GM18909 (cell line): Measurements from ENCODE around the gene WNT2.
"Not testable (repeated sequence)": the region's sequence is repeated elsewhere in the genome, so short reads cannot be mapped to it uniquely, and the experiment has no call there.

Source experiments
- ATAC-seq: cut with Tn5 transposase; IDR thresholded peaks from one replicate; pipeline ENCODE4 v1.9.1; 2021; ENCODE audit warnings: mild to moderate bottlenecking; ENCODE audit not compliant: unreplicated experiment, poor library complexity

WNT2 gene

DNA sequence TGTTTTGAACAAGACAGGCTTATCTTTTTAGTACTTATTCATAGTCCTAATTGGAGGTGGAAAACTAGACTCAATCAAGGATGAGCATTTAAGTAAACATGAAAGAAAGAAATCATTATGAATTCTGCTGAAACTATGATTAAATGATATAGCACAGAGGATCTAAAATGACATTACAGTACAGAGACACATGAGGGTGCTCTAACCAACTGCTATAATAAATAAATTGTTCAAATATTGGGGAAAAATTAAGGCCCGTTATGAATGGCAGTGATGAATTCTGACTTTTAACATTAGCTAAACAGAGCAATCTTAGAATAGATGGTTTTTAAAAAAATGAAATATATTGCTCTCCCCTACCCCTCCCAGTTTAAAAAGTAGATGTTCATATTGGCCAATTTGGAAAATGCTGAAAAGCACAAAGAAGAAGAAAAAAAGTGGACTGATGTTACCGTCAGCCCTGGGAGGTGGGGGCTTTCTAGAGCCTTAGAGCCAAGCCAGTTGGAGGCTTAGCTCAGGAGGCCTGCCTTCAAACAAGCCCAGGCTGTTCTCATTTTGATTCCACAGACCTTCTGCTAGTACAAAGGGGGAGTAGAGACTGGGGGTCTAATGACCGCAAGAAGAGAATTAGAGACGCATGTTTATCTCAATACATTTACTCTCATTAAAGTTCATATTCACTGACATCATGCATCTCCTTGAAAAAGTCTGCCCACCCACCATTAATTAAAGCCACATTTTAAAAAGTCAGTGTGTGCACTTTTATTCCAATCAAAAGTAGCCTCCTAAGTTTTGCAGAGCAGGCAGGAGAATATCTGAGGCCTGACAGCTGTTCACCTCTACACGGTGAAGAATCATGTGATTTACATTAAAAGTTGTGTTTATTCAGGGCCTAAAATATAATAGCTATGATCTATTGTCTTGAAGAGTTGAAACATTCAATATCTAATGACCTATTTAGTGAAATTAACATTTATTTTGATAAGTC lies 10.0 kb downstream of the WNT2 start:
- no peak for ATAC-seq

DNA sequence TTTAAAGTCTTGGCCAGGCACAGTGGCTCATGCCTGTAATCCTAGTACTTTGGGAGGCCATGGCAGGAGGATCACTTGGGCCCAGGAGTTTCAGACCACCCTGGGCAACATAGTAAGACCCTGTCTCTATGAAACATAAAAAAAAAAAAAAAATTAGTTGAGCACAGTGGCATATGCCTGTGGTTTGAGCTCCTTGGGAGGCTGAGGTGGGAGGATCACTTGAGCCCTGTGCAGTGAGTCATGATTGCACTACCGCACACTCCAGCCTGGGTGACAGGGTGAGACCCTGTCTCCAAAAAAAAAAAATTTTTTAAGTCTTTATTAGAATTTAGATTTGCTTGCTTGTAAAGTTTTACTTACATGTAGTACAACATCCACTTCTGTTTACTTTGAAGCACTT lies 14.0 kb downstream of the WNT2 start:
- no peak for ATAC-seq

DNA sequence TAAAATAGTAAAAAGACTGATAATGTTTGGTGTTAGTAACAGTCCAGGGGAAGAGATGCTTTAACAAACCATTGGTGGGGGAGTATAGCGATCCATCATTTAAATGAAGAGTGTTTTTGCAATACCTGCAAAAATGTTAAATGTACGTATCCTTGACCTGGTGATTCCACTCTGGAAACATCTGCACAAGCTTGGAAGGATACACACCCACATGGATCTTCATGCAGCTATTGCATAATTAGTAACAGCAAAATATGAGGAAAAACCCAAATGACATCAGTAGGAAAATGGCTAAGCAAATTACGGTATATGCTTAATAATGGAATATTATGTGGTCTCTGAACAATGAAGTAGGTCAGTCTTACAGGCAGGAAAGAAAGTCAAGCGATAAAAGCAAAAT lies 20.5 kb downstream of the WNT2 start:
- ATAC-seq: no peak

DNA sequence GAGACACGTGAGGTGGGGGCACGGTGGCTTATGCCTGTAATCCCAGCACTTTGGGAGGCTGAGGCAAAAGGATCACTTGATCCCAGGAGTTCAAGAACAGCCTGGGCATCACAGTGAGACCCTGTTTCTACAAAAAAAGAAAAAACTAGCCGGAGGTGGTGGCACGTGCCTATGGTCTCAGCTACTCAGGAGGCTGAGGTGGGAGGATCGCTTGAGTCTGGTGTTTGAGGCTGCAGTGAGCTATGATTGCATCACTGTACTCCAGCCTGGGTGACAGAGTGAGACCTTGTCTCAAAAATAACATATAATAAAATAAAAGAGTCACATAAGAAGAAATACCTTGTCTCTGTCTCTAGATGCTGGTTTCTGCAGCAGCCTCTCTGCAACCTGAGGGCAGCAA lies 22.4 kb downstream of the WNT2 start:
- not testable (repeated sequence) for ATAC-seq

DNA sequence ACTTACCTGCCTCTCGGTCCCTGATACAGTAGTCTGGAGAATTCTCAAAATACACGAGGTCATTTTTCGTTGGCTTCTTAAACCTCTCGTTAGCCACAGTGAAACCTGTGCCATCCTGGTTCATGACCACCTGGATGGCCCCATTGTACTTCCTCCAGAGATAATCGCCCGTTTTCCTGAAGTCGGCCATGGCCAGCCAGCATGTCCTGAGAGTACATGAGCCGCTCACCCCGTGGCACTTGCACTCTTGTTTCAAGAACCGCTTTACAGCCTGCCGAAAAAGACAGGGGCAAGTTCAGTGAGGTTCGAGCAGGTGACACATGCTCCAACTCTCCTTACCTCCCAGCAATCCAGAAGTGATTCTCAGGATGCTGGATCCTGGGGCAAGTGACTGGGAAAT lies 25.3 kb downstream of the WNT2 start:
- no peak for ATAC-seq

DNA sequence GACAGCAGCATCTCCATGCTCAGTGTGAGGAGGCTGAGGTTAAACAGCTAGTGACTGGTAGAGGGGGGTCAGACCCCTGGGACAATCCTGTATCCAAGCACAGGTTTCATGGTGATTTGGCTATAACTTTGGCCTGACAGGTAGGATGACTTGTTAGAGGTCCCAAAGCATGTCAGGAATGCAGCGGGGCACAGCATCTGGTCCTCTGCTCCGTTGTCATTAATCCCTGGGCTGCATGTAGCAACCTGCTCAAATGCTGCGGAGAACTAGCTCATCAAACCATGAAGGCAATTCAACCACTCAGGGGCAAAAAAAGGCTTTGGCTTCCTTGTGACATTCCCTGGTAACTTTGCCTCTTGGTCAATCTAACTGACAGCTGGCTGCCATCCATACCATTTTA lies 26.8 kb downstream of the WNT2 start:
- no peak for ATAC-seq

DNA sequence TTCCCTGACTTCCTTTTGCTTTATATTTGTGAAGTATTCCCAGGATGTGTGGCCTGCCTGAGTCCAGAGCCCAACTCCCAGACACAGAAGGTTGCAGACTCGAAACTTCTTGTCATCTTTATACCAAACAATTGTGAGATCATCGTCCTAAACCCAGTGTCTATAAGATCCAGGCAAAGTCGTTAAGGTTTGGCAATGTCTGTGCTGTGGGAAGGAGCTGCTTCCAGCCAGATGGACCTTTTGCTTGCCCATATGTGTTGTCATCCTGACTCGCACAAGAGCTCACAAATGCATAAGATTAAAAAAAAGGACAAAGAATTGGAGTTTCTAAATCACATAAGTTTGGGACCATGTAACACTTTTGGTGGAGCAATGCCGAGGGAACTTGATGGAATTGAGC lies 37.0 kb downstream of the WNT2 start:
- no peak for ATAC-seq

DNA sequence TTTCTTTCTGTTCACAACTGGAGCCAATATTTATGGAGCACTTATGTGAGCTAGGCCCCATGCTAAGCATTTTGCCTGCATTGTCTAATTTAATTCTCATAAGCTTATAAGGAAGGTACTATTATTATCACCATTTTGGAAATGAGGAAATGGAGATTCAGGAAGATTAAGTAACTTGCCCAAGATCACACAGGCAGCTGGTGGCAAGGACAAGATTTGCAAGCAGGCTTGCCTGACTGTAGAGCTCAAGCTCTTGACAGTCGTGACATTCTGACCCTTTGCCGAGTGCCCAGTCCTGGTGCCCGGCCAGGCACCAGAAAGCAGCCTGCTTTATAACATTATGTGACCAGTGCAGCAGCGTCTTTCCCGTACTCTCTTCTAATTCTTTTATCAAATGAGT lies 38.2 kb downstream of the WNT2 start:
- no peak for ATAC-seq

DNA sequence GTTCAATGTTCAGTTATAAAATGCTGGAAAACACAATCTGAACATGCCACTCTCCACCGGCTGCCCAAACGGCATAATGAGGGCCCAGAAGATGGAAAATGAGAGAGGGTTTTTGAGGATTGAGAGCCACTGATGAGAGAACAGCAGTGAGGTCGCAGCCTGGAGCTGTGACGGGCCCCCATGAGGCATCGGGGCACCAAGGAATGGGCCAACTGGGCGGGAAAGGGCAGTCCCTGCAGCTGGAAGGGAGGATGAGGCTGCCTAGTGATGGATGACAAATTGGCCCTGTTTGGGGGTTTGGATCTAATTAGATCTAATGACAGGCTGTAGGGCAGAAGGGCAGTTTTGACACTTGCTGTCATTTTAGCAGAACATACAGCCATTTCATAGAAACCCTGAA lies 39.1 kb downstream of the WNT2 start:
- ATAC-seq: no peak

DNA sequence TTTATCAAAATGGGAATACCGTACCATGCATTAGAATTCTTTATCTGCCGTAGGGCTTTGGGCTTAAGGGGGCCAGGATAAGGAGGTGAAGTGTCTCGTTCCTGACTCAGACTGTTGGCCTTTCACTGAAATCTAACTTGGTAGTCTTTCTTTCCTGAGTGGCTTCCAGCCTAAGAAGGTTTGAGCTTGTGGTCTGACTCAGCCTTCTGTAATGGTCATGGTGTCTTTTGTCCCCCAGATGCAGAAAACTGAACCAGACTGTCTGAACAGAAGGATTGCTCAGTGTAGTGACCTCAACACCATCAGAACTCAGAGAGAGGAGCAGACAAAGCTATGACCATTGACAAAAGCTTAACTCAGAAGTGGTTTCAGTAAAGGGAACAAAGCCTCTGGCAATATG lies 39.5 kb downstream of the WNT2 start:
- no peak for ATAC-seq

DNA sequence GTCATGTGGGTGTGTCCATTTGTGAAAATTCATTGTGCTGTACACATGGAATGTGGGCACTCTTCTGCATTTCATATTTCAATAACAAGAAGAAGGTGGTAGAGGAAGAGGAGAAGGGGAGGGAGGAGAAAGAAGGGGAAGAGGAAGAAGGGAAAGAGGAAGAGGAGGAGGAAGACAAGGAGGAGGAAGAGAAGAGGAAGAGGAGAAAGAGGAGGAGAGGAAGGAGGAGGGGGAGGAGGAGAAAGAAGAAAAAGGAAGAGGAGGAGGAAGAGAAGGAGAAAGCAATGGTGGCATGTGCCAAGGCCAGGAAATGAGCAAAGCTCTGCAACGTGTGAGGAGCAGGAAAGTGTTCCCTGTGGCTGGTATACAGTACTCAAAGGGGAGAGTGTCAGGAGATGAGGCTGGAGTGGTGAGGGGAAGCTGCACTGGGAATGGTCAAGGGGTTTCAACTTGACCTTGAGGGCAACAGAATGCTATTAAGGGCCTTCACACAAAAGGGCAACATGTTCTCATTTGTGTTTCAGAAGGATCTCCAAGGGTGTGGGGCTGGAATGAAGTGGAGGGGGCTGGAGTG lies 40.5 kb downstream of the WNT2 start:
- ATAC-seq: no peak

DNA sequence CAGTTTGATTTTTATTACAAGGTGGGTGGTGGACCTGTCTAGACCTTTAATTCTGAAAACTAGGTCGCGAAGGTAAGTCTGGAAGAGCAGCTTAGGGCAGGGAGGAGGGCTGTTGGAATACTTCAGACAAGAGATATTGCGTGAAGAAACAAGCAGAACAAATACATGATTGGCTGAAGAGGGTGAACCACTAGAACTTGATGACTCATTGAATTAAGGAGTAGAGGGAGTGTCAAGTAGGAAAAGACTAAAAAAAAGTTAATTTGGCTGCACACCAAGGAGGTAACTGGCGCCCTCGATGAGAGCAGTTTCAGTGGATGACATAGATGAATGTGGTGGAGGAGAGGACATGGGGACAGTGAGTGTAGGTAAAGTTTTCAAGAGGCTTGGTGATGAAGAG lies 41.3 kb downstream of the WNT2 start:
- ATAC-seq: no peak

DNA sequence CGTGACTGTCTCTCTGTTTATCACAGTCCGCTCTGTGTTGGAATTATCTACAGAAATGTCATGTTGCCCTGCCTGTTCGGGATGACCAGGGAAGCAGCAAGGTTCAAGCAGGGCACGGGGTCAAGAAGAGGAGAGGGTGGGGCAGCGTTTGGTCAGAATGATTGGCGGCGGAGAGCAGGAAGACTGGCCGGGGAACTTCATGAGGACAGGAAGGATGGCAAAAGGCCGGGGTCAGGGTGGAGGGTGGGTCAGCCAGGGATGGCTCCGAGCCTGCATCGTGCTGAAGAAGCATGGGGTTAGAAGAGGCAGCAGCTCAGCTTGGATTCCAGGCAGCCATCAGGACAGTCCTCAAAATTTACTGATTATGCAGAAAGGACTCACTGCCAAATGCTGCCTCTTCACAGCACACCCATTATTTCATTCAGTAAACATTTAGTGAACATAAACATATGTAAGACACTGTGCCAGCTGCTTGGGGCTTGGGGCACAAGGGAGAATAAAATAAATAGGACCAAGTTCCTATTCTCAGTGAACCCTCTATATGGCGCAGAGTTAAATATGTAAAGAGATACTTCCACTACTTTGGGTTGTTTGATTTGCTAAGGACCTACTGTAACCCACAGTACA lies 42.8 kb downstream of the WNT2 start:
- ATAC-seq: no peak

DNA sequence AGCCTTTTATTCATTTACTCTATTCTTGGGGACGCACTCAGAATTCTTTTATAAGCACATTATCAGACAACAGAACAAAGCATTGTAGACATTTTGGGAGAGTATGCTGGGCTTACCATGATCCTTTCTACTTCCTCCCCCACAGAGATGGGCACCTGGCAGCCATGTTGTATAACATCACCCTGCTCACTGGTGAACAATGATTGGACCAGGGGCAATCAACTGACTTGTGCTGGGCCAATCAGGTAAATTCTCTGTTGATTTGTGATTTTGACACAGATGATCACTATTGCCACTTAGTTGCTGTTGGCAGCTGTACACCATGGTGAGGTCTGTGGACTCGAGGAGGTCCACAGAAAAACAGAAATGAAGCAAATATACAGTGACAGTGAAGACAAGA lies 43.7 kb downstream of the WNT2 start:
- ATAC-seq: no peak

DNA sequence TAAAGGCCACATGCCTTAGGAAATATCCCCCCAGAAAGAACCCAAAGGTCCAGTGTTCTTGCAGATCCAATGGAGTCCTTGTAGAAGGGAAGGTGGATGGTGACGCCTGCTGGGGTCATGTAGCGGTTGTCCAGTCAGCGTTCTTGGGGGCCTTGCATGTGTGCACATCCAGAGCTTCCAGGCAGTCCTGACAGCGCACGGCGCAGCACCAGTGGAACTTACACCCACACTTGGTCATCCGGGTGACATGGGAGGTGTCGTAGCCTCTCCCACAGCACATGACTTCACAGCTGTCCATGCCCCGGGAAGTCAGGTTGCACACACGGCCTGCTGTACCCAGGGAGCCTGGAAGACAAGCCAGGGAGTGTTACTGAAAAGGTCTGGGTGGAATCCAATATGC lies 44.8 kb downstream of the WNT2 start:
- ATAC-seq: no peak

DNA sequence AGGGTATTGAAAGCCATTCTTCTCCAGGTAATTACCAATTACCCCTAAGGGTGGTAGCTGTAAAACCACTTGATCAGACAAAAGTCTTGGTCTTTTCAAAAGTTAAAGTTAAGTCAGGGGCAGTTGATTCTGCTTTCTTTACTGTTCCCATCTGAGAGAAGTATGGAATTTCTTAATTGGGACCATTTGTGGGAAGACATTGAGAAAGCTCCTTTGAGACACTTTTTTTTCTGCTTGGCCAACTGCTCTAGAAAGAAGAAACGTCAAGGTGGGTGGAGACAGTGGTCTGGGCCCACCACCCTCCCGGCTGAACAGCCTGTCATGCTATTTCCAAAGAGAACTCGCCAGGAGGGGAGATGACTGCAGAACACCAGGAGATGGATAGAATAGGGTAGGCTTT lies 45.3 kb downstream of the WNT2 start:
- no peak for ATAC-seq

DNA sequence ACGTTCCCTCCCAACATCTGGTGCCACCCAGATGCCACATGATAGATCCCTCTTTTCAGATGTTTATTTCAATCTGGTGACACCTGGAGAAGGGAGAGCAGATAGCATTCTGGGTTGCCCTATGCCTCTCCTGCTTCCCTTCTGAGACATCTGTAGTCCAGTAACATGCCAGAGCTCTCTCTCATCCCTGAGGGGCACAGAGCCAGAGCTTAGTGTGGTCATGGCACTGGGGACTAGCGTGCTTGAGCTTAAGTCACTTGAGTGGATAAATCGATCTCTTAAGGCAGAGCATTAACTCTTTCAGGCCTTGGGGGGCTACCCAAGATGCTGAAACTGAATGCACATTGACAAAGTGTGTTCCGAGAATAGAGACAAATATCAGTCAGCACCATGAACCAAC lies 47.9 kb downstream of the WNT2 start:
- ATAC-seq: no peak

DNA sequence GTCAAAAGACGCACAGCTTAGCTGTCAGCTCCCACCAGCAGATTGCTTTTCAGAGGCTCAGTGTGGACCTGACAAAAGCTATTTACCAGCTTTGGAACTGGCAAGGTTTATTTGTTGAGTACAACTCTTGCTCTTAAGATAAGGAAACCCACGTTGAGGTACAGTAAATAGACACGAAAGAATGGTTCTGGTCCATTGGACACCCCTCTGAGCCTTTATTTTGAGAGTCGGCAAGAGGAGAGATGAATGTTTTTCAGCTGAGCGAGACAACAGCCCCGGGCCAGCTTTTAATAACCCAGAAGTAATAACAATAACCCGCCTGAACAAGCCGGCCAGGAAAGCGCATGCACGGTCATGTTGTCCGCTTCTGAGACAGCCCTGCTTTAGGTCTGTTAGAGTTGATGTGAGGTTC lies 49.0 kb downstream of the WNT2 start:
- no peak for ATAC-seq

DNA sequence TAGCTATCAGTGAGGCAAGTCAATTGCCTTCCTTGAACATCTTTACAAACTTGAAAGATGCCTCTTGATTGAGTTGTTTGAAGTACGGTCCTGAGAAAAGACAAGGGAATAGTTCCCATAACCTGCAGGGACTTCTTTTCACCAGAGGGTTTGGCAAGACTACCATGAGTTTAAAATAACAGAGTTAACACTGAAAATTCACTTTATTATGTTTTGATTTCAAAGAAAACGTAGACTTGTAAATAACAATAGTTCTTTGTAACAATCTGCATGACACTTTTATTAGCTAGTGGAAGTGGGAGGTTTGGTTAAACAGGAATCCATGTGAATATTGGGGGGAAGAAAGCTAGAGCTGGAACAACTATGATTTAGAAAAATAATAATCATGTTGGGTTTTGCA lies 49.5 kb downstream of the WNT2 start:
- ATAC-seq: no peak

DNA sequence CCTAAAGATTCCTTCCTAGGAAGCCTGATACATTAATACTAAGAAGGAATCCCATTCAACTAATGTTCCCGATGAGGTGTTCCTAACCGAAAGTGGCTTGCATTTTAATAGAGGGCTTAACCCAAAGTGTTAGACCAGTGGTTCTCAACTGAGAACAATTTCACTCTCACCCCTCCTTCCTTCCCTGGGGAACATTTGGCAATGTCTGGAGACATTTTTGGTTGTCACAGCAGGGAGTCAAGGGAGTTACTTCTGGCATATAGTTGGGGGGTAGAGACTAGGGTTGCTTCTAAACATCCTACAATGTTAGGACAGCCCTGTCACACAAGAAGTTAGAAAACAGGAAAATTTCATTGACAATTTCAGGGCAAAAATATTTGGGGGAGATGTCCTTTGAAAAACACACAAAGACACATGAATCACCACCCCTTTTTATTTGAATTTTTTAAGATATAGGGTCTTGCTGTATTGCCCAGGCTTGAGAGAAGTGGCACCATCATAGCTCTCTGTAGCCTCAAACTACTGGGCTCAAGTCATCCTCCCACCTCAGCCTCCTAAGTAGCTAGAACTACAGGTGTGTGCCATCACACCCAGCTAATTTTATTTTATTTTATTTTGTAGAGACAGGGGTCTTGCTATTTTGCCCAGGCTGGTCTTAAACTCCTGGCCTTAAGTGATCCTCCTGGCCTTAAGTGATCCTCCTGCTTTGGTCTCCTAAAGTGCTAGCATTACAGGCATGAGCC lies 50.7 kb downstream of the WNT2 start:
- ATAC-seq: no peak

DNA sequence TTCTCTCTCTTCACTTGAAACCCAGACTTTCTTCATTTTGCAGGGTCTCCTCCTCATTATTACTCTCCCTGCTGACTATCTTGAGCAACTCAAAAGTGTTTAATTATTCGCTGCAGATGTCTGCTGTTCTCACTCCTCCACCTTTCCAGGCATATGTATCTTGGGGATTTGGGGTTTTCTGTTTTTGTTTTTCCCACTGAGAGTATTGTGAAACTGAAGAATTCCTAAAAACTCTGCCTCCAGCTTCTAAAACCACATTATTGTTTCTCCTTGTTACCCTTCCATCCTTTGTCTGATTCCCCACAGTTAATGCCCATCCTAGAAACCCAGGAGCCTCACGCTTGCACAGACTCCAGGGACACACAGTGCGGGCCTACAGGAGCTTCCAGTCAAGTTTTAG lies 51.3 kb downstream of the WNT2 start:
- no peak for ATAC-seq
